ENCODE data around the gene MAN2A2. TPM values are rescaled to one million over a fixed set of nuclear protein-coding genes. Genes with fewer than 3 reads are reported as not detected.

Gene MAN2A2
- total RNA-seq, 1 donor from 2014 or later: 94.0 TPM

DNA sequence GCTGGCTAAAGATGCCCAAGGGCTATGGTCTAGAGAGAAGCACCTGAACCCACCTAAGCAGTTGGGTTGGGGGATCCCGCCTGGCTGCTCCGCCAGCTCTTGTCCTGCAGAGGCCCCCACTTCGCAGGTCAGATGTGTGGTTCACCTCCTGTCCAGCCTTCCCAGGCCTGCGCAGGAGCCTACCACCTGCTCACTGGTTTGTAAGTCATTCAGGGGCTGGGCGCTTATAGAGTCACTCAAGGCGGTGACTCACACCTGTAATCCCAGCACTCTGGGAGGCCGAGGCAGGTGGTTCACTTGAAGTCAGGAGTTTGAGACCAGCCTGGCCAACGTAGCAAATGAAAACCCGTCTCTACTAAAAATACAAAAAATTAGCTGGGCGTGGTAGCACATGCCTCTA is 38.6 kb upstream of the MAN2A2 start:
- Histone ChIP-seq H3K4me3 (no peak overlapping the region), H3K27ac (no peak overlapping the region), H3K4me1 (peaks cover 19% of the 10 kb centered on the region), H3K27me3 (no peaks in the 10 kb centered on the region), H3K36me3 (no peaks in the 10 kb centered on the region), H3K9me3 (no peaks in the 10 kb centered on the region)
- TF ChIP-seq, protein P1, sequence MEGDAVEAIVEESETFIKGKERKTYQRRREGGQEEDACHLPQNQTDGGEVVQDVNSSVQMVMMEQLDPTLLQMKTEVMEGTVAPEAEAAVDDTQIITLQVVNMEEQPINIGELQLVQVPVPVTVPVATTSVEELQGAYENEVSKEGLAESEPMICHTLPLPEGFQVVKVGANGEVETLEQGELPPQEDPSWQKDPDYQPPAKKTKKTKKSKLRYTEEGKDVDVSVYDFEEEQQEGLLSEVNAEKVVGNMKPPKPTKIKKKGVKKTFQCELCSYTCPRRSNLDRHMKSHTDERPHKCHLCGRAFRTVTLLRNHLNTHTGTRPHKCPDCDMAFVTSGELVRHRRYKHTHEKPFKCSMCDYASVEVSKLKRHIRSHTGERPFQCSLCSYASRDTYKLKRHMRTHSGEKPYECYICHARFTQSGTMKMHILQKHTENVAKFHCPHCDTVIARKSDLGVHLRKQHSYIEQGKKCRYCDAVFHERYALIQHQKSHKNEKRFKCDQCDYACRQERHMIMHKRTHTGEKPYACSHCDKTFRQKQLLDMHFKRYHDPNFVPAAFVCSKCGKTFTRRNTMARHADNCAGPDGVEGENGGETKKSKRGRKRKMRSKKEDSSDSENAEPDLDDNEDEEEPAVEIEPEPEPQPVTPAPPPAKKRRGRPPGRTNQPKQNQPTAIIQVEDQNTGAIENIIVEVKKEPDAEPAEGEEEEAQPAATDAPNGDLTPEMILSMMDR (IDR thresholded peaks at IDR 0.05): no peak
- no peak for ATAC-seq
- intact Hi-C loops (cut with DNase I): no loop called here
- no peak for DNase-seq

DNA sequence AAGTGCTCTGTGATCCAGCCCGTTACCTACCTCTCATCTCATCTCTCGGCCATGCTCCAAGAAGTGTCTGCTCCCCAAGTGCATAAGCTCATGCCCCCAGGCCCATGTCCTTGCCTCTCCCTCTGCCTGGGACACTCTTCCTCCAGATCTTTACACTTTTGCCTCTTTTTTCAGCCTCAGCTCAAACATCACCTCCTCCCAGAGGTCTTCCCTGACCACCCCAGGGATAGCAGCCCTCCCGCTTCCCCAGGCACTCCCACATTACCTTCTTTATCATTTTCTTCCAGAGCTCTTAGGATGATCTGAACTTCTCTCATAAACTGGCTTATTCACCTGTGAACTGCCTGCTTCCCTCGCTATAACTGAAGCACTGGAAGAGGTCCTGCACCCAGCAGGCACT is 37.4 kb upstream of the MAN2A2 start:
- H3K27me3 ChIP-seq: no peaks in the 10 kb centered on the region
- H3K9me3 ChIP-seq: no peaks in the 10 kb centered on the region
- DNase-seq (no peak), ATAC-seq (no peak)
- H3K36me3 ChIP-seq: no peaks in the 10 kb centered on the region
- peaks cover 31% of the 10 kb centered on the region for H3K4me1 ChIP-seq
- peak overlapping the region; percentile 43 for H3K27ac ChIP-seq
- no peak overlapping the region for H3K4me3 ChIP-seq
- TF ChIP-seq, protein P1 (IDR thresholded peaks at IDR 0.05): no peak
- intact Hi-C loops (cut with DNase I): no loop called here

DNA sequence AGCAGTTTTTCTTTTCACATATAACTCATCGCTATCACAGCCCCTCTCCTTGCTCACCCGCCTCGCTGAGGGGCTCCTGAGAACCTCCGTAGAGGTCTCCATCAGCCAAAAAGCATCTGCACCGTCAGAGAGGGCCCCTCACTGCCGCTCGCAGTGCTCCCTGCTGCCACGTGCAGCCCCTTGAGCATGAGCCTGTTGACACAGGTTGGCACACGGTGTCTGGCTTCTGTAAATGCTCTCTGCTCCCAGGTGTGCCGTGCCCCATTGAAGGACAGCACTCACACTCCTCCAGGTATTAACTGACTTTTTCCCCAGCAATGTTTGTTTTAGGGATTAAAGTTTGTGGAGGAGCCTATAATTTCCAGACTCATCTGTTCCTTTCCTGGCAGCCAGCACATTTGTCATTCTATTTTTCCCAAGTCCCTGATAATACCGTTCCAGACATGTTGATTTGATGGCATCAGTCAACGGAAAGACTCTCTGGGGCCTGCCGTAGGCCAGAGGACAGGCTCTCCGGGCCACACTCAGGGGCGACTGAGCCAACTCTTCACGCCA is 36.9 kb upstream of the MAN2A2 start:
- no peak overlapping the region for H3K4me3 ChIP-seq
- no peaks in the 10 kb centered on the region for H3K36me3 ChIP-seq
- H3K4me1 ChIP-seq: peaks cover 31% of the 10 kb centered on the region
- peak; percentile 17 for ATAC-seq
- H3K9me3 ChIP-seq: no peaks in the 10 kb centered on the region
- peak overlapping the region; percentile 43 for H3K27ac ChIP-seq
- intact Hi-C loops (cut with DNase I): no loop called here
- no peak for DNase-seq
- TF ChIP-seq, protein P1 (IDR thresholded peaks at IDR 0.05): no peak
- H3K27me3 ChIP-seq: no peaks in the 10 kb centered on the region

DNA sequence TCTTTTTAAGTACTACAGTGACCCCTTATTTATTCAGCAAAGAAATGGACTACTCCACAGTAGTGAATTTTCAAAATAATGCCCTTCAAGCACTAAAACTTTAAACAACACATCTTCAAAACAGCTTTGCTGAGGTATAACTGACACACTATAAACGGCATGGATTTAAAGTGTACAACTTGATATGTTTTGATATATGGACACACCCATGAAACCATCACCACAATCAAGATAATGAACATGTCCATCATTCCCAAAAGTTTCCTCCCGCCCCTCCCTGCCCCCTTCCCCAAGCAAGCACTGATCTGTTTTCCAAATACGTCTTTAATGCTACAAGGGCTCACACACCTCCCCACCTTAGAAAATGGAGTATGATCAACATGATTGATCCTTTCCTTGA is 36.3 kb upstream of the MAN2A2 start:
- TF ChIP-seq, protein P1 (IDR thresholded peaks at IDR 0.05): no peak
- no peak for ATAC-seq
- Histone ChIP-seq H3K9me3 (no peaks in the 10 kb centered on the region), H3K27me3 (no peaks in the 10 kb centered on the region), H3K36me3 (no peaks in the 10 kb centered on the region), H3K27ac (peak overlapping the region; percentile 43), H3K4me3 (no peak overlapping the region), H3K4me1 (peaks cover 31% of the 10 kb centered on the region)
- DNase-seq: no peak
- intact Hi-C loops (cut with DNase I): no loop called here

DNA sequence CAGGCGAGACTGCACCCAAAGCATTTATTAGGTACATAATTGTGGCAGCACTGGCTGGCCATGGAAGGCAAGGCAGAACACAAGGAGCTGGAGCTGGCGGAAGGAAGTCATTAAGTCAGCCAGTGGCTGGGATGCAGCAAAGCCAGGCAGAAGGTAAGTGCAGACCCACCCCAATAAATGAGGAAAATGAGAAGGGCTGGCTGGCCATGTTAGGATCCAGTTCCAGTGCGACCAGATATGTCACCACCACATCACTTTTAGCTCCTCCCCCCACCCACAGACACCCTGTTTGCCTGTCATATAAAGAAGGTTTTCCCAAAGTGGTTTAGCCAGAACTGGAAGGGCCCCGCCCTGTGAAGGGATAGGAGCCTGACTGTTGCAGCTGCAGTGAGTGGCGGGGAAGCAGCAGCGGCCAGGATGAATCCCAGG is 34.8 kb upstream of the MAN2A2 start, which contains the start of gene FURIN:
Gene FURIN (plus strand): TSS at position 328 of the 429 bp plus-strand sequence. CDS start 7,153 bp downstream, outside the sequence.
- Histone ChIP-seq H3K27me3 (no peaks in the 10 kb centered on the region), H3K27ac (peak within 1 kb of the TSS; percentile 96), H3K4me3 (no peak within 1 kb of the TSS), H3K36me3 (no peaks in the 10 kb centered on the region), H3K9me3 (no peaks in the 10 kb centered on the region), H3K4me1 (peaks cover 41% of the 10 kb centered on the region)
- ATAC-seq (no peak), DNase-seq (no peak)
- TF ChIP-seq, protein P1 (IDR thresholded peaks at IDR 0.05): no peak
- intact Hi-C loops (cut with DNase I): no loop called here

DNA sequence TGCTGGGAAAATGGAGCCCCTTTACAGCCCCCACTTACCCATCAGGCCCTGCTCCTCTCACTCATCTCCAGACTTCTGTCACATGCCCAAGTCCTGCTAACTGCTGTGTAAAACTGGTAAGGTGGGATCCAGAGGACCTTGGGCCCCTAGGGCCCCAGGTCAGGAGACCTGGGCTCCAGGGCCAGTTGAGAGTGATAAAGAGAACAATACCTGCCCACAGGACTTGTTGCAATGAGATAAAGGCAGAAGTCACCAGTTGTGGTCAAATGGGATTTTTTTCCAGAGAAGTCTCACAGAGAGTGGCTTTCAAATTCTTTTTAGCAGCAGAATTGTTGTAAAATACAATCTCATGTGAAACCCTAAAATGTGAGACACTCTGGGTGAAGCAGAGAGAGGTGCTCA is 34.0 kb upstream of the MAN2A2 start:
- ATAC-seq: no peak
- Histone ChIP-seq H3K36me3 (no peaks in the 10 kb centered on the region), H3K4me3 (no peak overlapping the region), H3K27ac (peak overlapping the region; percentile 96), H3K27me3 (no peaks in the 10 kb centered on the region), H3K9me3 (no peaks in the 10 kb centered on the region), H3K4me1 (peaks cover 49% of the 10 kb centered on the region)
- TF ChIP-seq, protein P1 (IDR thresholded peaks at IDR 0.05): no peak
- intact Hi-C loops (cut with DNase I): no loop called here
- DNase-seq: no peak

All from upper lobe of right lung (tissue), 1 donor.